SKM-1 treated with dmso at 0.1 percent for 144 hours (cell line): ENCODE results near the gene ATG2B.

Experiments
- DNase-seq: peaks from one replicate; lab custom pipeline; 2025; ENCODE audit not compliant: unreplicated experiment; lab: John Stamatoyannopoulos, UW

The ATG2B gene, protein sequence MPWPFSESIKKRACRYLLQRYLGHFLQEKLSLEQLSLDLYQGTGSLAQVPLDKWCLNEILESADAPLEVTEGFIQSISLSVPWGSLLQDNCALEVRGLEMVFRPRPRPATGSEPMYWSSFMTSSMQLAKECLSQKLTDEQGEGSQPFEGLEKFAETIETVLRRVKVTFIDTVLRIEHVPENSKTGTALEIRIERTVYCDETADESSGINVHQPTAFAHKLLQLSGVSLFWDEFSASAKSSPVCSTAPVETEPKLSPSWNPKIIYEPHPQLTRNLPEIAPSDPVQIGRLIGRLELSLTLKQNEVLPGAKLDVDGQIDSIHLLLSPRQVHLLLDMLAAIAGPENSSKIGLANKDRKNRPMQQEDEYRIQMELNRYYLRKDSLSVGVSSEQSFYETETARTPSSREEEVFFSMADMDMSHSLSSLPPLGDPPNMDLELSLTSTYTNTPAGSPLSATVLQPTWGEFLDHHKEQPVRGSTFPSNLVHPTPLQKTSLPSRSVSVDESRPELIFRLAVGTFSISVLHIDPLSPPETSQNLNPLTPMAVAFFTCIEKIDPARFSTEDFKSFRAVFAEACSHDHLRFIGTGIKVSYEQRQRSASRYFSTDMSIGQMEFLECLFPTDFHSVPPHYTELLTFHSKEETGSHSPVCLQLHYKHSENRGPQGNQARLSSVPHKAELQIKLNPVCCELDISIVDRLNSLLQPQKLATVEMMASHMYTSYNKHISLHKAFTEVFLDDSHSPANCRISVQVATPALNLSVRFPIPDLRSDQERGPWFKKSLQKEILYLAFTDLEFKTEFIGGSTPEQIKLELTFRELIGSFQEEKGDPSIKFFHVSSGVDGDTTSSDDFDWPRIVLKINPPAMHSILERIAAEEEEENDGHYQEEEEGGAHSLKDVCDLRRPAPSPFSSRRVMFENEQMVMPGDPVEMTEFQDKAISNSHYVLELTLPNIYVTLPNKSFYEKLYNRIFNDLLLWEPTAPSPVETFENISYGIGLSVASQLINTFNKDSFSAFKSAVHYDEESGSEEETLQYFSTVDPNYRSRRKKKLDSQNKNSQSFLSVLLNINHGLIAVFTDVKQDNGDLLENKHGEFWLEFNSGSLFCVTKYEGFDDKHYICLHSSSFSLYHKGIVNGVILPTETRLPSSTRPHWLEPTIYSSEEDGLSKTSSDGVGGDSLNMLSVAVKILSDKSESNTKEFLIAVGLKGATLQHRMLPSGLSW (N-terminal part only)

DNA sequence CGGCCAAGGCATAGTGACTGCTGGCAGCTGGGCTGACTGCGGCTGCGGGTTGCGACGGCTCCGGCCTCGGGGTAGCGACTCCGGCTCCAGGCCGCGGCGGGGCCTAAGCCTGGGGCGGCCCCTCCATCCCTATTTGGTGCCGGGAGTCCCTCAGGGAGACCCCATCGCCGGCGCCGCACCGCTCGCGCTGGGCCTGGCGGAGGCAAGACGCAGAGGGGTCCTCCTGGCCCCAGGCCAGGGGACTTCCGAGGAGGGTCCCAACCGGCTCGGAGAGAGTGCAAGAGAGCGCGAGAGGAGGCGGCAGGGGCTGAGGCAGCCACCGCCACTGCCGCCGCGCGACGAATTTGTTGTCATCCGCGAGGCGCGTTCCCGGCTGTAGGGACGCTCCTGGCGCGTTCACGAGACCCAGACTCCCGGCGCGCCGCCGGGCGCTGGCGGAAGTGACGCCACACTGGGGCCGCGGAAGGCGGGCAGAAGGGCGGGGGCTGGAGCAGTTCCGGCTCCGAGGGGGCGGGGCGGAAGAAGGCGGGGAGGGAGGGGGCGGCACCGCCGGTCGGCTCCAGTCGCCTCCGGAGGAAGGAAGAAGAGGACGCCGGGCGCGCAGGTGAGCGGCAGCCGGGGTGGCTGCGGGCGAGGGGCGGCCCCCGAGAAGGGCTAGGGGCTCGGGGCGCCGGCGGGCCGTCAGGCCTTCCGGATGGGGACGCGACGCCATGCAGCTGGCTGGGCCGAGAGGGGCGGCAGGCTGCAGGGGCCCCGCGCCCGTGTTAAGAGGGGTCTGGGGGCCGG is at the start of gene ATG2B, which contains the start of gene GSKIP:
Gene ATG2B, minus strand, starts transcription at position 377 of the 786 bp plus-strand sequence. Its CDS starts 365 bp downstream, at position 12.
Gene GSKIP, plus strand, starts transcription at position 562 of the 786 bp plus-strand sequence. CDS start 18,722 bp downstream, outside the sequence.
- peak; percentile 44 for DNase-seq

DNA sequence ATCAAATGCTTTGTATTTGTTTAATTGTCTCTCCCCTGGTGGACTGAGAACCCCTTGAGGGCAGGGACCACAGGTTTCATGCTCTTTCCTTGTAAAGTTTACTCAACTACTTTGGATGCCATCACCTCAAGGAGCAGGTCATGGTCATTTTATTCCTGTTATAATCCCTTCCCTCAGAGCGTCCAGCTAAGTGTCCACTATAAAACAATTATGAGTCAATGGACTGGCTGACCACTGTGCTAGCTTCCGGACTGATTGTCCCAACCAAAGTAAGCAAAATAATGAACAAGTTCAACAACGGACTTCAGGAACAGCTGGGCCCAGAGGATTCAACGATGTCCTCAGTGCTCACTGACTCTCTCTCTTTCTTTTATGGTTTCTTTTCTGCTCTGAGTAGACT is 47.0 kb upstream of the ATG2B start:
- DNase-seq = no peak

DNA sequence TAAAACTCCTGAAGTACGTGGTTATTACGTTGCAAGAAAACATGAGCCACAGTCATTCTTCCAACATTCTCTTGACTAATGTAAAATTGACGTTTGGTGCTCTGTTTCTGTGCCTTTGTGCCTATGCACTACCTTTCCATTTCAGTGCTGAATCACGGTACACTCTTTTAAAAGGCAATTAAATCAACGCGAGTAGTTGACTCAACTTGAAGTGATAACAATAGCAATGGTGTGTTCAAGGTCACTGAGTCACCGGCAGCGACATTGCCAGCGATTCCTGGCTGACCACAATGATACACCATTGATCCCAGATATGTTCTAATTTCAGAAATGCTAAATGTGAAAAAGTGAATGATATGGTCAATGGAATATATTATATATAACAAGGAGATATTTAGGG is 46.6 kb upstream of the ATG2B start:
- no peak for DNase-seq

DNA sequence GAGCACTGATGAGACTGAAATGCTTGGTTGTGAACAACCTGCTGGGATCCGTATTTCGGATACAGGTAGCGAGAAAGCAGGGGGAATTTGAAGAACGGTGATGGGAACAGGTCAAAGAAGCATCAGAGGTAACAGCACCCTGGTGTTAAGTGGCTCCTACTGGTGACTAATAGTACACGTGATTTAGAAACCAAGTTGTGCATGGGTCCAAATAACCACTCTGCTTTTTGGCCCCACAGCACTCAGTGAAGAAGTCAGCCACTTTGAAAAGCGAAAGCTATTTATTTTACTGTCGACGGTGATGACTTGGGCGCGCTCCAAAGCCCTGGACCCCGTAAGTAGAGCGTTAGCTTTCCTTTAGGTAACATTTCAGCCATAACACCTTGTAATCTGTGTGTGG is 45.5 kb upstream of the ATG2B start:
- DNase-seq = no peak

DNA sequence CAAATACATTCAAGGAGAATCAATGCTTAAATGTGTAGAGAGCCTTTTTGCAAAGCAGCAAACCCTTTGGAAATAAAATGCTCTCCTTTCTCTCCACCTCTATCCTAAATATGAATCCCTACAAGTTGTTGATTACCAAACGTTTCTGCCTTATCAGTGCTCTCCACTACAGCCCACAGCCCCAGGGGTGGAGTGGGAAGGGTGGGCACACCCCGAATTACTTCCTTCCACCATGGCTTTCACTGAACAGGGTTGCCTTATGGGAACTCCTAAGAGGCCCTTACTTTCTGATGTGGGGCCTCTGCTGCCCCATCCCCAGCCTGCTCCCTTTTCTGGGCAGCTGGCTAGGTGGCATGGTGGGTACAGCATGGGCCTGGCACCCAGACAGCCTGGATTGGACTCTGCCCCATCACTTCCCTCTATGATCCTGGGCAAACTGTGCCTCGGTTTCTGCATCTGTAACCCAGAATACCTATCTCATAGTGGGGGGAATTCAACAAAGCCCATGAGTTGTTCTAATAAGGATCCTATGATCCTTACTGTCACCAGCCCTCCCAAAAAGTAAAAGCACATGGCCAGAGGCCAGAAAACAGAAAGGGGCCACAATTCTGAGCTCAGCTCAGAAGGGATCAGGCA is 44.9 kb upstream of the ATG2B start:
- no peak for DNase-seq

DNA sequence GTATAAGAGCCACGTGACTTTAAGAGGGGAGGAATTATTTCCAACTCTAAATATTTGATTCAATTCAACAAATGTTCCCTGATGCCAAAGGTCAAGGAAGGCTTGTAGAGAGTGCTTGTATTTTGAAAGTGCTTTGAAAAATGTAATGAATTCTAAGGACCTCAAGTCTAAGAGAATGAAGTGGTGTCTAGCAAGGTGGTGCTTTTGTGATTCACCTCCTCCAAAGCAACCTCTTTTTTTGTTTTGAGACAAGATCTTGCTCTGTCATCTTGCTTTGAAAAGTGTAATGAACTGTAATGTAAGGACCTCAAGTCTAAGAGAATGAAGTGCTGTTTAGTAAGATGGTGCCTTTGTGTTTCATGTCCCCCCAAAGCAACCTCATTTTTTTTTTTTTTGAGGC is 42.5 kb upstream of the ATG2B start:
- DNase-seq = no peak

DNA sequence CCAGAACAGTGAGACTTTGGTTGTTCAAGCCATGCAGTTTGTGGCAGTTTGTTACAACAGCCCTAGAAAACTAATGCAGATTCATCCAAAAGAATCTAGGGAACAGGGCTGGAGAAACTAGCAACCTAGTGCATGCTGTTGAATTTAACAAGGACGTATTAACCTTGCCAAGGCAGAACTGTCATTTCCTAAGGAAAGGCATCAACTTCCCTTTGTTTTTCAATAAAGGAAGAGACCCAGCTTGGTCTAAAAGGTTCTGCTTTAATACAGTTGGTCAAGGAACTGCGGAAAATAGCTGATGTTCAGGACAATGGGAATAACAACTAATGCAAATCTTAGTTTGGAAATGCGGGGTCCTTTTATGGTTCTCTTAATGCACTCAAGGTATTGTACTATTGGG is 40.3 kb upstream of the ATG2B start:
- no peak for DNase-seq

DNA sequence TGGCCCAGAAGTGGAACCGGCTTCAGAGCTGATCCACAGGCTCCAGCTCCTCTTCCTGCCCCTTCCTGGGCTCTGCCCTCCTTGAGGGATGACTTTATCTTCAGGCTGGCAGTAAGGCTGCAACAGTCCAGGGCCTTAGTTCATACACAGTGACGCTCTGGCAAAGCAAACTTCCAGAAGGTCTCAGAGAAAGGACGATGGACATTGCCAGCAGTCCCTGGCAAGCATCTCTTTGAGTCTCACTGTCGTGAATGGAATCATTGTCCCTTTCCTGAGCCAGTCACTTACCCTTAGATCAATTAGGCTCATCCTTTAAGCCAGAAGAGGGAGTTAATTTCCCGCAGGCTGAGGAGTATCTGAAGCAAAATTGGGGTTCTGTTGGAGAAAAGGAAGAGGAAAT is 37.4 kb upstream of the ATG2B start:
- DNase-seq = no peak

DNA sequence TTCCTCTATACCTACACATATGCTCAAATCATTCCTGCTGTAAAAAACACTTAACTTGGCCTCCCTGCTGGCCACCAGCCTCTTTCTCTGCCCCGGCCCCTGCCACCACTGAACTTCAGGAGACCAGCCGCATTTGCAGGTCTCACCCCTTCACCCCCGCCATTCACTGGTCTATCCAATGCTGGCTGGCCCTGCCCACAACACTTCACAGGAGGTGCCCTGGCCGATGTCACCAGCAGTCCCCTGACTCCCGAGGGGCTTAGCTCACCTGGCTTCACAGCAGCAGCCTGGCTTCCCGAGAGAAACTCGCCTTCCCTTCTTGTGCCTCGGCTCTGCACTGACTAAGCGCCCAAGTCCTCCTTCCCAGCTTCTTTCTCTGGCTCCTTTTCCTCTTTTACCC is 36.3 kb upstream of the ATG2B start:
- no peak for DNase-seq

DNA sequence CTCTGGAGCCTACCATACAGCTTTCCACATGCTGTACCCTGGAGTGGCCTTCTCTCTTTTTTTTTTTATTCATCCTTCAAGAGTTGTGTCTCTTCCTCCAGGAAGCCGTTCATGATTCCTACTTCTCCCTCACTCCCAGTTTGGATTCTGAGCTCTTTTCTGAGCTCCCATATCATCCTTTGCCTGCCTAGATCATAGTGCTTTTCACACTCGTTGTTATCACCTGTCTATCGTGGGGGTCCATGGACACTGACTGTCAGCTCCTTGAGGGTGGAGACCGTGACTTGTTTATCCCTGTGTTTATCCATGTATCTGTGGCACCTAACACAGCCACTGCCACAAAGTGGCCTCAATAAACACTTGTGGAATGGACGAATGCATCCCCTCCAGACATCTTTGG is 35.8 kb upstream of the ATG2B start:
- no peak for DNase-seq

DNA sequence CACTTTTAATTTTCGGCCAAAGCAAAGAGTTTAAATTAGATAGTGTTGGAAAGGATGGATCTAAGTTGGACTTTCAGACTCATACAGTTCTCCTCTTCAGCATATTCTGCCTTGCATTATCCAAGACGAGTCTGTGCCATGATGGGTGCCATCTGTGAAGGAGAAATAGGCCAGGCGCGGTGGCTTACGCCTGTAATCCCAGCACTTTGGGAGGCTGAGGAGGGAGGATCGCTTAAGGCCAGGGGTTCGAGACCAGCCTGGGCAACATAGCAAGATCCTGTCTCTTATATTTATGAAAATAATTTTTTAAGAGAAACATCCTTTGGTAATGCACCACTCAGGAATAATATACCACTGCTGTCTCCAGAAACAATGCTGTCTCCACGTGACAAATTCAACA is 35.3 kb upstream of the ATG2B start:
- DNase-seq = no peak

DNA sequence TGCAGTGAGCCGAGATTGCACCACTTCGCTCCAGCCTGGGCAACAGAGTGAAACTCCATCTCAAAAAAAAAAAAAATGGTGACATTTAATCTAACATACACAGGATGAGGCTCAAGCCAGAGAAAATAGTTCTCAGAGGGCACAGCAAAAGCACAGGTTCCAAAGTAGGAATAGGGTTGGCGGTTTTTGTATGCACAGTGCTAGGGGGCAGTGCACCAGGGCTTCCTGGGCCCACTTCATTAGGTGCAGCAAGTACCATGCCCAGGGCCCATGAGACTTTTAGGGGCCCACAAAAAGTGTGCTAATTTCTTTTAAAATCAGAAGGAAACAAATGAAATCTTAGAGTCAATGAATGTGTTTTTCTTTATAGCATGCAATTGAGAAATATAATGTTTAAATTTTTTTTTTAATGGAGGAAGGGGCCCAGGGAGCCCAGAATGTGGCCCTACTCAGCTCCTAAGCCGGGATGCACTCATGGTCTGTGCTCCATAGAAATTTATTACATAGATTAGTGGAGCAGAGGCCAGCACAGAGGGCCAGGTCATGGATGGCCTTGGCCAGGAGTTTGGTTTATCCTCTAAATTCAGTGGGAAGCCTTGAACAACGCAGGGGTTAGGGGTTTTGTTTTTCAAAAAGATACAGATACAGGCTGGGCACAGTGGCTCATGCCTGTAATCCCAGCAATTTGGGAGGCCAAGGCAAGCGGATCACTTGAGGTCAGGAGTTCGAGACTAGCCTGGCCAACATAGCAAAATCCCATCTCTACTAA is 31.1 kb upstream of the ATG2B start:
- no peak for DNase-seq

DNA sequence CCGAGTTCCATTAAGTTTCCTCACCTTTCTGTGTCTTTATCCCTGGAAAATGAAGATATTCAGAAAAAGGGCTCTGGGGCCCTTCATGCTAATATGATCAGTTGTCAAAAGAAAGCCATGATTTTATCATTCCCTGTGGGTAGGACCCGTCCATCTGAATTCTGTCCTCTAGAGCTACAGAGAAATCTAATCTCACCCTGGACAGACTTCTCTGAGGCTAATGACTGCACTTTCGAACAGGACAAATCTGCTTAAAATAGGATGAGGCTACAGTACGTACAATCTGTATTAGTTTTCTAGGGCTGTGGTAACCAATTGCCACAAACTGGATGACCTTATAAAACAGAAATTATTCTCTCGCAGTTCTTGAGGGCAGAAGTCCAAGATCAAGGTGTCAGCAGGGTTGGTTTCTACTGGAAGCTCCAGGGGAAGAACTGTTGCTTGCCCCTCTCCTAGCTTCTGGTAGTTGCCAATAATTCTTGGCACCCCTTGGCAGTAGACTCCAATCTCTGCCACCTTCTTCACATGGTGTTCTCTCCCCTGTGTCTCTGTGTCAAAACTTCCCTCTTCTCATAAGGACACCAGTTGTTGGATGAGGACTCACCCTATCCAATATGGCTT is 30.0 kb upstream of the ATG2B start:
- no peak for DNase-seq

DNA sequence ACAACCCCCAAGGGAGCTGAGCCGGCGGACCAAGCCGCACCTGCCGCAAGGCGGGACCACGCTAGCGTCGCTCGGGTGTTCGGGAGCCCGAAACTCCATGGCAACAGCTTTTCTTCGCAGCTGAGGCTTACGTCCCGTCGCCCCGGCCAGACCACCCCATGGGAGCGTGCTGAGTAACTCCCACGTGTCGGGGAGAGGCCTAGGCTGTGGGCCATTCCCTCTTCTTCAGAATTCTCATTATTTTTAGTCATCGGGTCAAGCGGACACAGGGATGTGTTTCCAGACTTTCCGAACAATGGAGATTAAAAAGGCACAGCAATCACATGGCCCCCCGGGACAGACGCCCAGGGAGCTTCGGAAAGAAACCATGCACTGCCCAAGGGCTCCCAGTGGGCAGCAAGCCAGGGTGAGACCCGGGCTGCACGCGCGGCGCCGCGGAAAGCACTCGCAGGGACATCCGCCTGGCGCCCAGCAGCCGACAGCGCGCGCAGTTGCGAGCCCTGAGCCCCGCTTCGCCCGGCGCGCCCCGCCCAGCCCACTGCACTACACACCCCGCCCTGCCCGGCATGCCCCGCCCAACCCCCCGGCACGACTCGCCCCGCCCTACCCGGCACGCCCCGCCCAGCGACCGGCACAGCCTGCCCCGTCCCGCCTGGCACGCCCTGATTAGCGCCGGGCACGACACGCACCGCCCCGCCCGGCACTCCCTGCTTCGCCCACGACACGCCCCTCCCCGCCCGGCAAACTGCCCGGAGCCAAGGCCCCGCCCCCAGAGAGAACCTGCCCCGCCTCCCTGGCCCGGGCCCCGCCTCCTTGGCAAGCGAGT is 28.4 kb upstream of the ATG2B start:
- DNase-seq = peak; percentile 65

DNA sequence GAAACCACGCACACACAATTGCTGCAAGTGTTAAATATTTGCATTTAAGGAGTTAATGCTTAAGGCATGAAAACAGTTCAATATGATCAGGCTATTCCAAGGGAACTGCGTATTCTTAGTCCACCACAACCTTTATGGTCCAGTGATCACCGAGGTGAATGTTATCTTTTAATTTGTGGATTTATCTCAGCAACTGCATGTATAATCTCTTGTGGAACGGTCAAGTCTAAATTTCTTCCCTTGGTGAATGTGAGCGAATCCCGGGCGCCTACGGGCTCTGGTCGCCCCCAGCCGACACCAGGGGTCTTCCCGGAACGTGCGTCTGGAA is 27.8 kb upstream of the ATG2B start:
- DNase-seq = no peak

DNA sequence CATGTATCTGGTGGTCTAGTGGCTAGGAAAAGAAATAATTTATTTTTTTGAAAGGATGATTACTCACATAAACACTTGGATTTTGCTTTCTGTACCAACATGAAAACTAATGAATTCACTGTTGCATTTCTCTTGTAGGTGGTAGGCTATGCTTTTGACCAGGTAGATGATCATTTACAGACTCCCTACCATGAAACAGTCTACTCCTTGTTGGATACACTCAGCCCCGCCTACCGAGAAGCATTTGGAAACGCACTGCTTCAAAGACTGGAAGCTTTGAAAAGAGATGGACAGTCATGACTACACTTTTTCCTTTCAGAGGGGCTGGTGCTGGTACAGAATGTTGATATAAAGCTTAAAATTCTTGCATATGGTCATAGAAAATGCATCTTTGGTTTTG is 22.2 kb upstream of the ATG2B start:
- DNase-seq = no peak

DNA sequence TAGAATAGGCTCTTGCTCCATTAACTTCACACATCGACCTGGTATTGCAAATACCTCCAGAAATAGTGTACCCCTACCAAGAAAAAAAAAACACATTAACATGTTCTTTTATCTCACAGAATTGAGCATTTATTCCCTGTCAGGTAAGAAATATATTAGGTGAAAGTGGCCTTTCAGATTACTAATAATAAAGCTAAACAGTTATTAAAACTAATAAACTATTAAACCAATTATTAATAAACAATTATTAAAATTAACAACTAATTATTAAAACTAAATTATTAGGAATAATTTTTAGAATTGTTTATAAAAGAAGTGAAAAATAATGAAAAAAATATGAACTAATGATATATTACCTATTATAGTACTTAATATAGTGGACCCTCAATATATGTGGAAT is 21.6 kb upstream of the ATG2B start:
- no peak for DNase-seq

DNA sequence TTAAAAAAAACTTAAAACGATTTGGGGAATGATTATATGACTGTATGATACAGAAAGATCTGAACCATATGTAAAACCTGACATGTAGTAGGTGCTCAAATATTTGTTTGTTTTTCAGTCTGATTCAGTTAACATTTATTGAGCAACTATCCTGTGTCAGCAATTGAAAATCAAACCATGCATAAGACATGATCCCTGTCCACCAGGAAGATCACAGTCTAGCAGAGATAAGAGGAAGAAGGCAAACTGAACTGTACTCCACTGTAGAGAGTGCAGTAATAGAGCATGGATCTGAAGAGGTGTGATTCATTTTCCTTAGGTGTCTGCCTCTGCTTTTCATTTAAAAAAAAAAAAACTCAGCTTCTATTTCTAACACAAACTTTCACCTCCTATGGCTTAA is 20.9 kb upstream of the ATG2B start:
- DNase-seq = no peak
